Panc1 (cell line): Measurements from ENCODE around the gene SAV1. TPM values are rescaled to one million over a fixed set of nuclear protein-coding genes. Genes with fewer than 3 reads are reported as not detected.

Experiments used
- ATAC-seq: fragments of 200-7000 bp; cut with Tn5 transposase; 2 replicates; pipeline ENCODE4 v1.9.1; 2020; ENCODE audit warnings: mild to moderate bottlenecking, moderate library complexity
- BruUV-seq: library from RNA; stranded (reverse); fragments of 400-500 nt; replicated peaks from 2 replicates; lab custom pipeline; 2021; lab: Mats Ljungman, UMichigan
- CTCF ChIA-PET: fragments of 300-600 bp; sonication (Branson Sonifier 250); formaldehyde crosslinking; loops from one replicate; lab custom pipeline; 2022; ENCODE audit warnings: antibody characterized with exemption; lab: Charles Lee
- POLR2A ChIA-PET: fragments of 300-600 bp; sonication (Branson Sonifier 250); formaldehyde crosslinking; loops from one replicate; lab custom pipeline; 2022; ENCODE audit warnings: antibody characterized with exemption; lab: Charles Lee
- DNase-seq: peaks from one replicate; pipeline ENCODE4 v3.0.0-alpha.2; 2010; ENCODE audit warnings: low read depth, low spot score
- H3K27ac ChIP-seq: 2 replicates; pipeline ENCODE4 v1.5.1; 2011; ENCODE audit warnings: mild to moderate bottlenecking, low read length, inconsistent platforms
- H3K27me3 ChIP-seq: fragments of 200-500 bp; sonication (Bioruptor generic); 2 replicates; pipeline ENCODE4 v1.6.0; 2014; ENCODE audit warnings: low read length, inconsistent platforms; ENCODE audit not compliant: control insufficient read depth, insufficient read depth
- H3K36me3 ChIP-seq: fragments of 200-500 bp; sonication (Bioruptor generic); 2 replicates; pipeline ENCODE4 v1.5.1; 2014; ENCODE audit warnings: inconsistent platforms, mild to moderate bottlenecking, low read length, moderate library complexity; ENCODE audit not compliant: control insufficient read depth, insufficient read depth
- H3K4me1 ChIP-seq: 2 replicates; pipeline ENCODE4 v1.5.1; 2011; ENCODE audit warnings: inconsistent platforms, mild to moderate bottlenecking, low read length, moderate library complexity; ENCODE audit not compliant: control insufficient read depth, insufficient read depth
- H3K4me3 ChIP-seq, 2 experiments: 2 replicates each; pipeline ENCODE4 v1.5.1; 2011 to 2012; ENCODE audit warnings: low read depth in 2 of 2, low read length in 2 of 2, mild to moderate bottlenecking in 2 of 2, inconsistent platforms in 1 of 2, moderate library complexity in 1 of 2
- H3K9me3 ChIP-seq: fragments of 200-500 bp; sonication (Bioruptor generic); 2 replicates; pipeline ENCODE4 v1.5.1; 2014; ENCODE audit warnings: low read depth, mild to moderate bottlenecking, inconsistent platforms, low read length, moderate library complexity; ENCODE audit not compliant: control insufficient read depth, insufficient read depth
- CTCF ChIP-seq: fragments of 450-650 bp; IDR thresholded peaks from 2 replicates; pipeline ENCODE4 v1.5.1; 2017; ENCODE audit warnings: mild to moderate bottlenecking
- POLR2AphosphoS5 ChIP-seq: IDR thresholded peaks from 2 replicates; pipeline ENCODE4 v1.6.1; 2012; ENCODE audit warnings: mild to moderate bottlenecking, low read depth, low read length, moderate library complexity
- REST ChIP-seq, 2 experiments: IDR thresholded peaks; 2 replicates each; pipeline ENCODE4 v1.6.1; 2011 to 2012; ENCODE audit warnings: low read depth in 2 of 2, control low read depth in 1 of 2, low read length in 1 of 2, mild to moderate bottlenecking in 1 of 2, moderate library complexity in 1 of 2; ENCODE audit not compliant: insufficient read depth in 1 of 2
- SIN3A ChIP-seq: IDR thresholded peaks from 2 replicates; pipeline ENCODE4 v1.6.1; 2012; ENCODE audit warnings: low read depth, mild to moderate bottlenecking, low read length, moderate library complexity, borderline replicate concordance; ENCODE audit not compliant: insufficient read depth
- TCF7L2 ChIP-seq: IDR thresholded peaks from 2 replicates; pipeline ENCODE4 v1.6.1; 2011; ENCODE audit warnings: mild to moderate bottlenecking, low read depth, low read length, inconsistent platforms
- in situ Hi-C: cut with HindIII; loops from 2 replicates; pipeline ENCODE4 v1.10.0; 2016; ENCODE audit warnings: low sequenced_read_pairs, low pct_unique_long_range_greater_than_20kb
- intact Hi-C: fragments of 100-400 bp; cut with micrococcal nuclease; formaldehyde crosslinking; loops from one replicate; pipeline ENCODE4 v1.10.0; 2022; ENCODE audit not compliant: unreplicated experiment
- total RNA-seq: library from RNA; stranded (reverse); gene quantifications from one replicate; pipeline ENCODE4 v1.2.1, GENCODE V29; 2021; ENCODE audit not compliant: unreplicated experiment

The SAV1 gene
- total RNA-seq, 1 experiment from 2014 or later: 13.2 TPM

- POLR2A ChIA-PET: no interaction called here
- no peaks in the 10 kb centered on the region for H3K4me1 ChIP-seq
- no peak overlapping the region for H3K27ac ChIP-seq
- no peaks in the 10 kb centered on the region for H3K9me3 ChIP-seq
- BruUV-seq: no TSS peak
- ATAC-seq (no peak), DNase-seq (no peak)
- H3K27me3 ChIP-seq: no peaks in the 10 kb centered on the region
- intact Hi-C loops (loop anchor here (10.0 kb wide), 1 partner anchor 259 kb away; no protein-coding TSS in a partner anchor), in situ Hi-C loops (no loop called here)
- CTCF ChIA-PET: no interaction called here
- no peak overlapping the region for H3K4me3 ChIP-seq
- no peak for TF ChIP-seq CTCF
- no peak for TF ChIP-seq POLR2AphosphoS5
- TF ChIP-seq SIN3A: no peak
- TF ChIP-seq REST (IDR thresholded peaks at IDR 0.05; ENCODE audit: insufficient read depth in 1 of 2, low read depth in 2 of 2, low read length in 1 of 2): no peak
- TF ChIP-seq TCF7L2: no peak
- no peaks in the 10 kb centered on the region for H3K36me3 ChIP-seq
Observed at GRCh38 chr14:50605766-50606165, 62.3 kb downstream of the SAV1 start.

GRCh38 chr14:50603565-50603964, 64.5 kb downstream of the SAV1 start:
- TF ChIP-seq TCF7L2: no peak
- TF ChIP-seq SIN3A: no peak
- no peak for TF ChIP-seq CTCF
- TF ChIP-seq POLR2AphosphoS5: no peak
- TF ChIP-seq REST (IDR thresholded peaks at IDR 0.05; ENCODE audit: insufficient read depth in 1 of 2, low read depth in 2 of 2, low read length in 1 of 2): no peak
- in situ Hi-C loops (no loop called here), intact Hi-C loops (loop anchor here (5.0 to 10.0 kb wide), 2 partner anchors 169 to 261 kb away; no protein-coding TSS in a partner anchor)
- Histone ChIP-seq H3K36me3 (no peaks in the 10 kb centered on the region), H3K9me3 (no peaks in the 10 kb centered on the region), H3K4me1 (no peaks in the 10 kb centered on the region), H3K27ac (no peak overlapping the region), H3K4me3 (no peak overlapping the region), H3K27me3 (no peaks in the 10 kb centered on the region)
- BruUV-seq: no TSS peak
- DNase-seq (no peak), ATAC-seq (no peak)
- ChIA-PET CTCF (no interaction called here), POLR2A (no interaction called here)
